NCI-H2227 (cell line): ENCODE data around the gene ZNF513.
"Not testable (repeated sequence)": the region's sequence is repeated elsewhere in the genome, so short reads cannot be mapped to it uniquely, and the experiment has no call there.

Source experiments
- DNase-seq: peaks from one replicate; lab custom pipeline; 2025; ENCODE audit not compliant: unreplicated experiment; lab: John Stamatoyannopoulos, UW

The ZNF513 gene

GRCh38 chr2:27362678-27363420, 17.7 kb downstream of the ZNF513 start:
- DNase-seq: no peak

- peak; percentile 98 for DNase-seq
Measured at GRCh38 chr2:27356382-27357181, 24.0 kb downstream of the ZNF513 start, which contains the start of gene GTF3C2. TSS of gene GTF3C2 (minus strand) at chr2:27356764. CDS start at chr2:27343554, 13,210 bp downstream.

- peak; percentile 71 for DNase-seq
Measured at GRCh38 chr2:27356056-27356381, 24.5 kb downstream of the ZNF513 start.

- DNase-seq: no peak
Measured at GRCh38 chr2:27354597-27354927, 26.0 kb downstream of the ZNF513 start.

GRCh38 chr2:27353762-27354596, 26.6 kb downstream of the ZNF513 start:
- no peak for DNase-seq

GRCh38 chr2:27353386-27353761, 27.2 kb downstream of the ZNF513 start:
- DNase-seq: not testable (repeated sequence)

GRCh38 chr2:27351802-27352598, 28.5 kb downstream of the ZNF513 start:
- no peak for DNase-seq

- no peak for DNase-seq
Measured at GRCh38 chr2:27350106-27350693, 30.3 kb downstream of the ZNF513 start.

- DNase-seq: no peak
Measured at GRCh38 chr2:27347641-27348040, 32.9 kb downstream of the ZNF513 start.

GRCh38 chr2:27336173-27336572, 44.4 kb downstream of the ZNF513 start:
- DNase-seq: no peak

- DNase-seq: no peak
Measured at GRCh38 chr2:27335311-27335710, 45.2 kb downstream of the ZNF513 start.
